ENCODE results near the gene CRADD.

- TF ChIP-seq CTCF (conservative IDR thresholded peaks at IDR 0.05; ENCODE audit: low read depth, low read length) (no peak), RAD21 (IDR thresholded peaks at IDR 0.05; ENCODE audit: low read length) (no peak), BHLHE40 (IDR thresholded peaks at IDR 0.05; ENCODE audit: low read depth, low read length) (no peak), CEBPB (IDR thresholded peaks at IDR 0.05; ENCODE audit: low read depth, low read length) (no peak), RFX5 (IDR thresholded peaks at IDR 0.05; ENCODE audit: low read depth, low read length) (no peak), POLR2A (IDR thresholded peaks at IDR 0.05; ENCODE audit: low read depth, low read length) (no peak), ELK1 (IDR thresholded peaks at IDR 0.05; ENCODE audit: borderline replicate concordance, low read depth, low read length) (no peak), USF2 (IDR thresholded peaks at IDR 0.05; ENCODE audit: low read depth, low read length) (no peak)
Measured at GRCh38 chr12:93788853-93789252, 111.7 kb downstream of the CRADD start.

Measured in IMR-90 (cell line).